GM19351 (cell line): ENCODE results near the gene GRIN2A.

Experiments used
- ATAC-seq: cut with Tn5 transposase; IDR thresholded peaks from one replicate; pipeline ENCODE4 v1.9.1; 2021; ENCODE audit warnings: mild to moderate bottlenecking, moderate library complexity; ENCODE audit not compliant: unreplicated experiment

GRIN2A gene

DNA sequence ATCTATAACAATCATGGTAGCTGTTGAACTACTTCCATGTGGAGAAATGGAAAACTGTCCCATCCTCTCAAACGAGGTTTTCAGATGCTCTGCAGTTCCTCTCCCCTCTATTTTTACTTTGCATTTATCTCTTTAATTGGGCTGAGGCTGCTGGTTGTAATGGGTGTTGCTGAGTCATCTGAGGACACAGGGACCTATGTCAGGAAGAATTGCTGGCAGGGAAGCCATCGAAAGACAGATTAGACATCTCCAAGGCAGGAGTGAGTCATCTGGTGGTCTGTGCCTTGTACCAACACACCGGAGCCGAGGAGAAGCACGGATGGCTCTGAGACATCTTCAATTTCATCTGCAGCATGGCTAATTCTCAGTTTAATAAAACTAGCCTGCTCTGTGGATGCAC, 394.5 kb downstream of the GRIN2A start:
- no peak for ATAC-seq

DNA sequence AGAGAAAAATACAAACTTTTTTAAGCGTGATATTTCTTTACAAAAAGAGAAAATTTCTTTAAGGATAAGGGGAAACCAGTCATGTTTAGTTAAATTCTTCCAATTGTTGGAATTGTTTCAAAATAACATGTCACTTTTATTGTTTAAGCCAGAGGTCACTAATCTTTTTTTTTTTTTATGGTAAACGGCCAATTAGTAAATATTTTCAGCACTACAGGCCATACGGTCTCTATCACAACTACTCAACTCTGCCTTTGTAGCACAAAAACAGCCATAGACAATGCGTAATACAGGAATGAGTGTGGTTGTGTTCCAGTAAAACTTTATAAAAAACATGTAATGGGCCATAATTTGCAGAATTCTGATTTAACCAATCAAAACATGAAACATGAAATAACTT, 401.4 kb downstream of the GRIN2A start:
- ATAC-seq: no peak

DNA sequence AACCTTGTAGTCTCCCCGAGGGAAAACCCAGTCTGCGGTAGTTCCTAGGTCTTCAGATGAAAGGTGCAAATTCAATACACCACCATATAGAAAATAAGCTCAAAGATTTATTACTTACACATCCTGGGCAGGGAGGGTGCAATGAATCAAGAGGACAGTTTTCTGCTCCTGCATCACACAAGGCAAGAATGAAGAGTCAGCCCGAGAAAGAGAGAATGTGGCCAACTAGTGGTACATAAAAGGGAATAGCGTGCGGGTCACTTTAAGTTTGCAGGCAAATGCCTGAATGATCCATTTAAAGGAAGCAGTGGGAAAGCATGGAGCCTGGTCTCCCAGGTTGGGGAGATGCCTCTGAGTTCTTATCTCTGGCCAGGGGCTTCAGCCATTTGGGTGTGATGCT, 403.4 kb downstream of the GRIN2A start:
- no peak for ATAC-seq

DNA sequence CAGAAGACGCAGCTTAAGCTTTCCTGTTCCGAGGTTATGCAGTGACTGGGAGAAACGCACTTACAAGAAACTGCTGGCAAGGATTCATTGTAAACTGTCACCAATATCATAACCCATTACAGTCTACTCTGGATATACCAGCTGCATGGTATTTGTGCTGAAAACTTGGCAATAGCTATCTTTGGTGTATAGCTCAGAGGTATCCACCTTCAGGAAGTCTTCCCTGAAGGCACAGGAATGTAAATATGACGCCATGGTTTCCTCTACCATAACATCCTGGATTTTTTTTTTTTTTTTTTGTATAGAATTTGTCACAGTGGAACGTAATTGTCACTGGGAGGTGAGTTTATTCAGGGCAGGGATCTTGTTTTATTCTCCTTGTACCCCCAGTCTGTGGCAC, 406.2 kb downstream of the GRIN2A start:
- no peak for ATAC-seq

DNA sequence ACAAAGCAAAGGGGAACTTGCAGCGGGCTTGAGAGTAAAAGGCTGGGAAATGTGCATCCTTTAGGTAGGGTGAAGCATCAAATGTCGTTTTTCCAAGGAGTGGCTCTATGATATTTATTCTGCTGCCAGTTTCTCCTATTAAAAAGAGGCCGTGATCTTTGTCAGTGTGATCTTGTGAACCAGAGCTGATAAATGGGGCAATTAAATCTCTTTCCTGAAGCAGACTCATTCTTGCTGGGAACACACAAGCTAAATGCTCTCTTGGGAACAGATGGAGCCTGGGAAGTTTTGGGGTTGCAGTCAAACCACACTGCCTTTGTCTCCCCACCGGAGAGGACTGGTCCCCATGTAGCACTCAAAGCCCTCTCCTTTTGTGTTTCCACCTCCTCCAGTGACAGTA, 408.9 kb downstream of the GRIN2A start:
- ATAC-seq: no peak

DNA sequence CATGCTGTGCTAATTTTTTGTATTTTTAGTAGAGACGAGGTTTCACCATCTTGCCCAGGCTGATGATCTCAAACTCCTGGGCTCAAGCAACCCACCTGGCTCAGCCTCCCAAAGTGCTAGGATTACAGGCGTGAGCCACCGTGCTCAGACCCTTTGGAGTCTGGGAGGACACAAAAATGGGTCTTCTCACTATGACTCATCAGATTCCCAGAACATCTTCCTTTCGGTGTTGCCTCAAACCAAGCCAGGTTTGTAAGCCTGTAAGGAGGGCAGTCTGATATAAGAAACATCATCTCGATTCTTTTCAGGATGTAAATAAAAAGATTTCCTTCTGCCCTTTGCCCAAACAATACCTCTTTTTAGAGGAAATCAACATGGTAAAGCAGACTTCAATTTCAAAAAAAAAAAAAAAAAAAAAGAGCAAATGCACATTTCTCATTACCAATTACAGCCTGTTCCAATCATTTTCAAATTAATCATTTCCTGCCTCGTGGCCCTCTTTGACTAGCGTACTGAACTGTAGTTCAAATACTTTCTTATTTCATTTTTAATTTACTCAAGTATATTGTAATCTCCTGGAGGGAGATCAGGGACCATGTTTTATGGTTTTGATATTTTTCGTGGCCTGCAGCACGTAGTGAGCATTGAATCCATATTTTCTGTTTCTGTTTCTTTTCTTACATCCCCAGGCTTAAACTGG, 409.6 kb downstream of the GRIN2A start:
- ATAC-seq: no peak

DNA sequence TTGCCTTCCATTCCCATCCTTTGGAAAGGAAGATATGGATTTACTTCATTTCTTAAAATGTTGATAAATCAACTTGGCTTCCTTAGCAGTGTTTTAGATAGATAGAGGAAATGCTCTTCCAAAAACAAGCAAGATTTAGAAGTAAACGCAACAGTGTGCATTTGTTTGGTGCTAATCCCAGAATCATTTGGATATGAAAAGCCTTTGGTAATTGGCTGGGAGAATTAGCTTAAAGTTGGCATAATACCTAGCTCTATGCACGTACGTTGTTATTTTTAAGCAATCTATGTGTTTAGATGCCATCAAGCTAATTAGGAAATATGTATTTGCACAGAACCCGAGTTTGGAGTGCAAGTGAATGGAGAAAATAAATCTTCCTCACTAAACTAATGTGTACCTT, 415.3 kb downstream of the GRIN2A start:
- ATAC-seq: no peak

DNA sequence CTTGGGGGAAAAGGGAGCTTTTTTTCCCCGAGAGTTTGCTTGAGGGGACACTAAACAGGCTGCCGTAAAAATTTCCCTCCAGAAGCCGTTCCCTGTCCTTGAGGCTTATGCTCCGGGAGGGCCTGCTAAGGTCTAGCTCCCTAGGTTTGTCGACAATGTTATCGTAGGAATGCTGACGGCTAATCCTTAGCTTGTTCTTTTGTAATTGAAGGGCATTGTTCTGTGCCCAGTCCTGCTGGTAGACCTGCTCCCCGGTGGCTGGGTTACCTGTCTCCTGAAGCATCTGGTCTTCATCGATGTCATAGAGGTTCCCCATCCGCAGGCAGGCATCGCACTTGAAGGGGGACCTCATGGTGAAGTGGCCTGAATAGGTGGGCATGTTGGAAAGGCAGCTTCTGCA, 418.7 kb downstream of the GRIN2A start:
- ATAC-seq: no peak

DNA sequence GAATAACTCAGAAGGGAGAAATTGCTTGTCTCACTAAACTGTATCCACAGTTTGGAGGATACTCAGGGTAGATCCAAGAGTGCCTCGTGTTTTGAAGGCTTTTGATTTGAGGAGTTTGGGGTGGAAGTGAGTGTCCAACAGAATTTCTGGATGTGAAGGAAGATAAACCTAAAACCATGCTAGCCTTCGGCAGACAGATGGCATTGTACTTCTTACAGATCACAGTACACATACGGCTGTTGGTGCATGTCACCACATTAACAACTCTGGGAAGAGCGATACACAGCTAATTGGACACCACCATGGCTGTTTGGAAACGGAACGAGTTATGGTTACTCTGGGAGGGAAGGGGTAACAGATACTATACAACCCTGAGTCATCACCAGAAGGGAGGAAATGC, 420.4 kb downstream of the GRIN2A start:
- no peak for ATAC-seq

DNA sequence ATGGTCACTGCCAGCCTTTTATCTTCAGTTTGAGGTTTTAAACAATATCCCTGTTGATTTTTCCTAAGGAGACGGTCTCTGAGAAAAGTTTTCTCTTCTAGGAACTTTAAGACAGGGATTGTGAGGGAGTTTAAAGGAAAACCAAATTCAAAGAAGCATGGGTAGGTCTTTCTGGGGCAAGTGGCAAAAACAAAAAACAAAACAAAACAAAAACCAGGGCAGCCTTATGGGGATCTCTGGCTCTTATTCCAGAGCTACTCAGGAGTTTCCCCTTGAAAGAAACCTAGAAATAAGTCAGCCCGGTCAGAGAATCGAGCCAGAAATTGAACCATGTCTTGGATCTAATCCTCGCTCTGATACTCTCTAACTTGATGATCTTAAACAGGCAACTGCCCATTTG, 424.5 kb downstream of the GRIN2A start:
- ATAC-seq: no peak

DNA sequence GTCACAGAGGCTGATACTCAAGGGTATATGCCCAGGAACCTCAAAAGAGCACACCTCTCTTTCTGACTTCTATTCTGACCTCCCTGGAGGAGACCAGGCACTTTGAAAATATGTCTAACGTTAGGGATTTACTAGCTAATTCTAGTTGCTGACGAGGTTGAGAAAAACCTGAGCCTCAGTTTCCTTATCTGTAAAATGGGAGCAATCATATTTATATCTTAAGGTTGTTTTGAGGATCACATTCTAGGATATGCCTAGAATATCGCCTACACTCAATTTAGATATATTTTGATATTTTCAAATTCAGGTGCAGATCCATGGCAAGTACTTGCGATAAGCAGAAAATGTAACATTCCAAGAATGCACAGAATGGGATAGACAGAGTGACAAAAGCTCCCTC, 425.8 kb downstream of the GRIN2A start:
- ATAC-seq: no peak

DNA sequence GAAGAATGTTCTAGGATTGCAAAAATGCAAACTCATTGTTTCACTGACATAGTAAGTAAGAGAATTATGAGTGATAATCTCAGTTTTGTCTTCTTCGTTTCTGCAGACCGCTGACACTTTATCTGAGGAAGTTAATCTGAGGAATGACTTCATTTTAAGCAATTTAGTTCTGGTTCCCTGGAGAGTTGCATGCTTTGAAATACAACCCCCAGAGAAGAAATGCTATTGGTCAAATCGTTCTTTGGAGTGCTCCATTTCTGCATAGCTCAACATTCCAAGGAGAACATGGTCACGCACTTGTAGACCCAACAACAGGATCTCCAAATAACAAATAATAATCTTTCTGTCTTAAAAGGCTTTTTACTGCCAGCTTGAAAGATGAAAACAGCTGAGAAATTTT, 427.1 kb downstream of the GRIN2A start:
- no peak for ATAC-seq

DNA sequence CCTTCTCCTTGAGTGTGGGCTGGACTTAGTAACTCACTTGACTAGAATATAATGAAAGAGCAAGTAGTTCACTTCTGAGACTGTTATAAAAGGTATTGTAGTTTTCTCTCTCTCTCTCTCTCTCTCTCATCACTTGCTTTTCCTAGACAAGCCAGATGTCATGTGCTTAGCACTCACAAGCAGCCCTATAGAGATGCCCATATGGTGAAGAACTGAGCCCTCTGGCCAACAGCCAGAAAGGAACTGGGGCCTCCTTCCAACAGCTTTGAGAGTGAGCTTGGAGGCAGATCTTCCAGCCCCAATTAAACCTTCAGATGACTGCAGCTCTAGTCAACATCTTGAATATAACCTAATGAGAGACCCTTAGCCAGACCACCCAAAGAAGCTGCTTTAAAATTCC, 440.5 kb downstream of the GRIN2A start:
- ATAC-seq: no peak

DNA sequence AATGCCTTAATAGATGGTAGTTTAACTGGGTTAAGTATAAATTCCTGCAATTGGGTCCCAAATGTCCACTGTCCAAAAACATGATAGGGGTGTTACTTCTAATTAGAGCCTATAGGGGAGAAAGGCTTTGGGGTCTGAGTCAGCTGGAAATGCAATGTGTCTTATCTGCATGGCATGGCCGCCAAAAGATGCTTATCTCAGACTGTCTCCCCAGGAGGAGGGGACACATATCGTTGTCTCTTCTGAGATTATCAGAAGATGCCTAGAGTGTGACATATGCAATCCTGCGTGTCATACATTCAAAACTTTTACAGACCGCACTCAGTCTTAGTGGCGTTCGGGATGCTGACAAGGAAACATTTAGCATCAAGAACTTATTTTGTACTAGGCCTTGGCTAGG, 442.9 kb downstream of the GRIN2A start:
- no peak for ATAC-seq

DNA sequence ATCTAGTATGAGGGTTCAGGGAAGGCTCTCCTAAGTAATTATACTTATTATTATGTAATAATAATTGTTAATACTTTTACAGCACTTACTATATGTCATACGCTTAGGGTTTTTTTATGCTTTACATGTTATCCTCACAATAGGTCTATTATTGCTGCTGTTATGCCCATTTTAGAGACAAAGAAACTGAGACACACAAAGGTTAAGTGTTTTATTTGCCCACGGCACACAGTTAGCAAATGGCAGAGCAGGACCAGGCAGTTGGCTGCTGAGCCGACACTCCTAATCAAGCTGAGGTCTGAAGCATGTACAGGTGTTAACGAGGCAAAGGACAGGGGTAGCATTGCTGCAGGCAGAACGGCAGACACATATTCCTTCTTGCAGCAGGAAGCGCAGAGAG, 443.5 kb downstream of the GRIN2A start:
- no peak for ATAC-seq

DNA sequence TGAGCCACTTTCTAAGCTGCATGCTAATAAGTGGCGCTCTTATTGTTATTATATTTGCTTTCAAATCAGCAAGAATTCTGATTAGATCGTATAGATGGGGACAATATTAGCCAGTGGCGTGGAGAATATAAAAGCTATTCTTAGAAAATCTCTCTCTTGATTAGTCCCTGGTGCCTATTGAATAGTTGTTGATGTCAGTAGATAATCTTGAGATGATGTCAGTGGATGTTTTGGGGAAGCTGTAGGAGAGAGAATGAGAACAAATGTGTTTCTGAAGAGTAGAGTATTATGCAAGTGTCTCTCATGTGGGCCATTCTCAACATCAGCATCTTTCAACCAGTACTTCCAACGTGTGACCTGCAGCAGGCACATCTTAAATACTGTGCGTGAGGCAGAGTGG, 445.7 kb downstream of the GRIN2A start:
- ATAC-seq: no peak

DNA sequence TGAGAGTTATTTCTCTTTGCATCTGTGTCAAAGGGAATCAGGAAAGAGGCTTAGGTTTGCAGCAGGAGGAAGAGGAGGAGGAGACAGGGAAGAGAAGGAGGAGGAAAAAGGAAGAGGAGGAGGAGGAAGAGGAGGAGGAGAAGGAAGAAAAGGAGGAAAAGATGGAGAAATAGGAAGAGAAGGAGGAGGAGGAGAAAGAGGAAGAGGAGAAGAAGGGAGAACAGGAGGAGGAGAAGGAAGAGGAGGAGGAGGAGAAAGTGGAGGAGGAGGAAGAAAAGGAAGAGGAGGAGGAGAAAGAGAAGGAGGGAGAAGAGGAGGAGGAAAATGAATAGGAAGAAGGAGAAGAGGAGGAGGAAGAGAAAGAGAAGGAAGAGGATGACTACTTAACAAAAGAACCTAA, 459.1 kb downstream of the GRIN2A start:
- no peak for ATAC-seq

DNA sequence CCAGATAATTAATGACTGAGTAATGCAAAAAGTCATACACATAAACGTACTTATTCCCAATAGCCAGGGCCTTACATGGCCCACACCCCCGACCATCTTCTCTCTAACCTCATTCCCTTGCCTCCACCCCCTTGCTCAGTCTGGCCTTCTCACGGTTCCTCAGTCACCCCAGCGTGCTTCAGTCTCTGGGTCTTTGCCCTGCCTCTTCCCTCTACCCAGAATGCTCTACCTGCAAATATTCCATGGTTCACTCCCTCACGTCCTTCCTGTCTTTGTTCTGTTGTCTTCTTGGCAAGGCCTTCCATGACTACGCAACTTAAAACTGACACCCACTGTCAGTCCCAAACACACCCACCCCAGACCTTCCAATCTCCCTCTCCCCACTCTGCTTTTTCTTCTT, 468.3 kb downstream of the GRIN2A start:
- no peak for ATAC-seq

DNA sequence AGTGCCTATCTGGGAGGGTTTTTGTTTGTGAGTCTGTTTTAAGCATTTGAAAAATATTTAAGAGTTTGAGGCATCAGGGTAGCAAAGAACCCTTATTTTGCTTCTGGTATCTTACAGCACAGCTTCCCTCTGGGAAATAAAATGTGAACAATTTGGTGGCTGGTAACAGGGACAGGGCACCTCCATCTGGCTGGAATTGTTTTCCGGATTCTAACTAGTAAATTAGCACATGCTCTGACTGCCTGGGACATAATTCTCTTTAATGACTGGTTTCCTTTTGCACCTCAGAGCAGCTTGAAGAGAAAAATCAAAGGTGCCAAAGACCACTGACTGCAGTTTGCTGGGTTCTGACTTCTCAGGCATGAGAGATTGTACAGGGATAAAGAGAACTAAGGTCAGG, 469.1 kb downstream of the GRIN2A start:
- ATAC-seq: no peak

DNA sequence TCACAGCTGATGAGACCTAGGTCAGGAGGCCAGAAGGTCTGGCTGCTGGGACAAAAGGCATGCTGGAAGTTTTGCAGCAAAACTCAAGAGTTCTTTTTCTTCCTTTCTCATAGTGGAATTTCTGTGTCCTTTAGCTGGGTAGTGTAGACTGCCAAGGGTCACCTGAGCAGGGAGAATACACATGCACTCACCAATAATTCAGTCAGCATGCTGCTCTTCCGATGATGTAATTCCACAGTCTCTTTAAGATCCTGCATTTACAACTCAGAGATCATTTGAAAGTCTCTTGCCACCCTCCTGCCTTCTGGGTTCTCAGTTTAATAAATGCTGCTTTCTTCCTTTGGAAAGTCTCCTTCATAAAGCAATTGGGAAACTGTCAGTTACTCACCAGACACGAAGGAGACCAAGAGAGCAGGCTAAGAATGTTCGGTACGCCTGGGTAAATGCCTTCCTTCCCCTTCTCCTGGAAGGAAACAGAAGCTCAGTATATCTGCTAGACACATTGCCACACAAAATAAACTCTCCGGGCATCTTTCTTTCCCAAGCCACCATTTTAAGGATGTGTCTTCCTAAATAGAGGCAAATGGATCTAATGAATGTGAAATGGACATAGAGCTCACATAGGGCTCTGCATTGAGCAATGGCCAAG, 473.1 kb downstream of the GRIN2A start:
- no peak for ATAC-seq

DNA sequence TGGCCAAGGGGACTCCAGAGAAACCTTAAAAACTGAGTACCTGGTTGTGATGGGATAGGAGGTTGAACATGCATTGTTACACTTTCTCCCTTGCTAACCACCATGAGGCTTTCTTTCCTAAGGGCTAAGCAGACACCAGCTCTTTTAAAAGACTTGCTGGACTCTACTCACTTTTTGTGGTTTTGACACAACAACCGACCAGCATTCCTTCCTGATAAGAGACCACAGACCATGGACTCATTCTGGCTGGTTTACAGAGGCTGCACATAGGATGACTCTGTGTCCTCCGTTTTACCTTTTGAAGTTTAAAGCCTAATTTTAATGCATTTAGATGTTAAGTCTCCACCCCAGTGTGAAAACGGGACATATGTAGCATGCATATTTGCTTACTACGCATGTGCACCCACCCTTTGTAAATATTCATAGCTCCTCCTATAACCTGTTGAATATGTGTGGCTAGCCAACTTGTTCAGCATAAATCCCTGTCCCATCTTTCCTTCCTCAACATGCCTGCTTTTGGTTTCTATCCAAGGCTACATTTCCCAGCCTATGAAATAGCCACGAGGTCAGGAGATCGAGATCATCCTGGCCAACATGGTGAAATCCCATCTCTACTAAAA, 475.9 kb downstream of the GRIN2A start:
- ATAC-seq: no peak

DNA sequence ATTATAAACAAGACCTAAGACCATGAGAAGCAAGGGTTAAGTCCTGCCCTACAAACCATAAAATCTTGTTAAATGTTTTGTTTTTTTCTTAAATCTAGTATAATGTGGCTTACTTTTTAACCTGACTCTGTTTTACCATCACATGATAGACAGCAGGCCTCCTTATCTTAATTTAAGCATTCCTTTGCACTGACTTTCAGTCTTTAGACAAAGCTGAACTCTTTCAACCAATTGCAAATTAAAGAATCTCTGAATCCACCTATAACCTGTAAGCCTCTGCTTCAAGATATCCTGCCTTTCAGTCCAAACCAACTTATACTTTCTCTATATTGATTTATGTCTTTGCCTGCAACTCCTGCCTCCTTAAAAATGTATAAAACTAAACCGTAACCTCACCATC, 478.5 kb downstream of the GRIN2A start:
- no peak for ATAC-seq
